ENCODE results near the gene CCDC39. TPM values are rescaled to one million over a fixed set of nuclear protein-coding genes. Genes with fewer than 3 reads are reported as not detected.
"Not testable (repeated sequence)": the region's sequence is repeated elsewhere in the genome, so short reads cannot be mapped to it uniquely, and the experiment has no call there.

The CCDC39 gene
- total and polyA plus RNA-seq, 4 donors = 0.60 TPM; not detected in 3

GRCh38 chr3:180640987-180641386 is 38.3 kb downstream of the CCDC39 start:
- Histone ChIP-seq H3K4me1 (ENCODE audit: control insufficient read depth in 1 of 2, insufficient read depth in 2 of 2, low read length in 2 of 2) (no peaks in the 10 kb centered on the region), H3K27ac (ENCODE audit: low read depth in 1 of 2, low read length in 2 of 2) (no peak overlapping the region), H3K36me3 (ENCODE audit: control insufficient read depth in 1 of 2, insufficient read depth in 2 of 2, low read length in 1 of 2) (no peaks in the 10 kb centered on the region), H3K9me3 (ENCODE audit: control insufficient read depth, low read length) (no peaks in the 10 kb centered on the region), H3K4me3 (ENCODE audit: low read length in 2 of 2) (no peak overlapping the region), H3K27me3 (ENCODE audit: control insufficient read depth in 1 of 2, insufficient read depth in 2 of 2, low read length in 1 of 2) (no peaks in the 10 kb centered on the region)
- intact Hi-C loops (cut with DNase I) = no loop called here
- DNase-seq (no peak), ATAC-seq (ENCODE audit: low FRiP score) (no peak)

- Histone ChIP-seq H3K9me3 (ENCODE audit: control insufficient read depth, low read length) (no peaks in the 10 kb centered on the region), H3K4me1 (ENCODE audit: control insufficient read depth in 1 of 2, insufficient read depth in 2 of 2, low read length in 2 of 2) (no peaks in the 10 kb centered on the region), H3K27me3 (ENCODE audit: control insufficient read depth in 1 of 2, insufficient read depth in 2 of 2, low read length in 1 of 2) (no peaks in the 10 kb centered on the region), H3K36me3 (ENCODE audit: control insufficient read depth in 1 of 2, insufficient read depth in 2 of 2, low read length in 1 of 2) (no peaks in the 10 kb centered on the region), H3K4me3 (ENCODE audit: low read length in 2 of 2) (no peak overlapping the region), H3K27ac (ENCODE audit: low read depth in 1 of 2, low read length in 2 of 2) (no peak overlapping the region)
- no peak for DNase-seq
- 21 to 23% methylated on average over 2 of the region's 2 CpGs for WGBS, 2 donors
- intact Hi-C loops (cut with DNase I) = no loop called here
- ATAC-seq (ENCODE audit: low FRiP score) = no peak
Observed at GRCh38 chr3:180633722-180634121, 45.6 kb downstream of the CCDC39 start.

- H3K27me3 ChIP-seq (ENCODE audit: control insufficient read depth in 1 of 2, insufficient read depth in 2 of 2, low read length in 1 of 2) = no peaks in the 10 kb centered on the region
- no peaks in the 10 kb centered on the region for H3K9me3 ChIP-seq (ENCODE audit: control insufficient read depth, low read length)
- no peak for DNase-seq
- WGBS, 2 donors = 77 to 83% methylated on average over 3 of the region's 3 CpGs
- no peak for ATAC-seq (ENCODE audit: low FRiP score)
- no peak overlapping the region for H3K4me3 ChIP-seq (ENCODE audit: low read length in 2 of 2)
- no peak overlapping the region for H3K27ac ChIP-seq (ENCODE audit: low read depth in 1 of 2, low read length in 2 of 2)
- intact Hi-C loops (cut with DNase I) = no loop called here
- H3K36me3 ChIP-seq (ENCODE audit: control insufficient read depth in 1 of 2, insufficient read depth in 2 of 2, low read length in 1 of 2) = no peaks in the 10 kb centered on the region
- no peaks in the 10 kb centered on the region for H3K4me1 ChIP-seq (ENCODE audit: control insufficient read depth in 1 of 2, insufficient read depth in 2 of 2, low read length in 2 of 2)
Observed at GRCh38 chr3:180631317-180631716, 48.0 kb downstream of the CCDC39 start.

GRCh38 chr3:180630371-180630770 is 48.9 kb downstream of the CCDC39 start:
- DNase-seq = no peak
- H3K27ac ChIP-seq (ENCODE audit: low read depth in 1 of 2, low read length in 2 of 2) = no peak overlapping the region
- no peaks in the 10 kb centered on the region for H3K9me3 ChIP-seq (ENCODE audit: control insufficient read depth, low read length)
- no peaks in the 10 kb centered on the region for H3K4me1 ChIP-seq (ENCODE audit: control insufficient read depth in 1 of 2, insufficient read depth in 2 of 2, low read length in 2 of 2)
- no peaks in the 10 kb centered on the region for H3K27me3 ChIP-seq (ENCODE audit: control insufficient read depth in 1 of 2, insufficient read depth in 2 of 2, low read length in 1 of 2)
- no peak for ATAC-seq (ENCODE audit: low FRiP score)
- no peaks in the 10 kb centered on the region for H3K36me3 ChIP-seq (ENCODE audit: control insufficient read depth in 1 of 2, insufficient read depth in 2 of 2, low read length in 1 of 2)
- intact Hi-C loops (cut with DNase I) = no loop called here
- no peak overlapping the region for H3K4me3 ChIP-seq (ENCODE audit: low read length in 2 of 2)

GRCh38 chr3:180626844-180627243 is 52.4 kb downstream of the CCDC39 start:
- Histone ChIP-seq H3K4me1 (ENCODE audit: control insufficient read depth in 1 of 2, insufficient read depth in 2 of 2, low read length in 2 of 2) (no peaks in the 10 kb centered on the region), H3K4me3 (ENCODE audit: low read length in 2 of 2) (no peak overlapping the region), H3K36me3 (ENCODE audit: control insufficient read depth in 1 of 2, insufficient read depth in 2 of 2, low read length in 1 of 2) (no peaks in the 10 kb centered on the region), H3K27ac (ENCODE audit: low read depth in 1 of 2, low read length in 2 of 2) (no peak overlapping the region), H3K27me3 (ENCODE audit: control insufficient read depth in 1 of 2, insufficient read depth in 2 of 2, low read length in 1 of 2) (no peaks in the 10 kb centered on the region), H3K9me3 (ENCODE audit: control insufficient read depth, low read length) (no peaks in the 10 kb centered on the region)
- ATAC-seq (ENCODE audit: low FRiP score) (no peak), DNase-seq (no peak)
- intact Hi-C loops (cut with DNase I) = no loop called here
- 60 to 77% methylated on average over 2 of the region's 2 CpGs for WGBS, 2 donors

GRCh38 chr3:180624714-180625113 is 54.6 kb downstream of the CCDC39 start:
- H3K4me3 ChIP-seq (ENCODE audit: low read length in 2 of 2) = no peak overlapping the region
- H3K36me3 ChIP-seq (ENCODE audit: control insufficient read depth in 1 of 2, insufficient read depth in 2 of 2, low read length in 1 of 2) = no peaks in the 10 kb centered on the region
- H3K27me3 ChIP-seq (ENCODE audit: control insufficient read depth in 1 of 2, insufficient read depth in 2 of 2, low read length in 1 of 2) = no peaks in the 10 kb centered on the region
- ATAC-seq (ENCODE audit: low FRiP score) = no peak
- 94 to 96% methylated on average over 2 of the region's 2 CpGs for WGBS, 2 donors
- H3K9me3 ChIP-seq (ENCODE audit: control insufficient read depth, low read length) = no peaks in the 10 kb centered on the region
- no peak for DNase-seq
- intact Hi-C loops (cut with DNase I) = no loop called here
- H3K4me1 ChIP-seq (ENCODE audit: control insufficient read depth in 1 of 2, insufficient read depth in 2 of 2, low read length in 2 of 2) = no peaks in the 10 kb centered on the region
- no peak overlapping the region for H3K27ac ChIP-seq (ENCODE audit: low read depth in 1 of 2, low read length in 2 of 2)

GRCh38 chr3:180619723-180620122 is 59.6 kb downstream of the CCDC39 start:
- H3K4me1 ChIP-seq (ENCODE audit: control insufficient read depth in 1 of 2, insufficient read depth in 2 of 2, low read length in 2 of 2) = no peaks in the 10 kb centered on the region
- H3K36me3 ChIP-seq (ENCODE audit: control insufficient read depth in 1 of 2, insufficient read depth in 2 of 2, low read length in 1 of 2) = no peaks in the 10 kb centered on the region
- H3K27me3 ChIP-seq (ENCODE audit: control insufficient read depth in 1 of 2, insufficient read depth in 2 of 2, low read length in 1 of 2) = no peaks in the 10 kb centered on the region
- DNase-seq (no peak), ATAC-seq (ENCODE audit: low FRiP score) (no peak)
- no peak overlapping the region for H3K4me3 ChIP-seq (ENCODE audit: low read length in 2 of 2)
- H3K27ac ChIP-seq (ENCODE audit: low read depth in 1 of 2, low read length in 2 of 2) = no peak overlapping the region
- WGBS, 2 donors = 9 to 13% methylated on average over 2 of the region's 2 CpGs
- no peaks in the 10 kb centered on the region for H3K9me3 ChIP-seq (ENCODE audit: control insufficient read depth, low read length)
- intact Hi-C loops (cut with DNase I) = no loop called here

- intact Hi-C loops (cut with DNase I); H3K9me3 ChIP-seq (ENCODE audit: control insufficient read depth, low read length); H3K4me1 ChIP-seq (ENCODE audit: control insufficient read depth in 1 of 2, insufficient read depth in 2 of 2, low read length in 2 of 2); H3K27me3 ChIP-seq (ENCODE audit: control insufficient read depth in 1 of 2, insufficient read depth in 2 of 2, low read length in 1 of 2); ATAC-seq (ENCODE audit: low FRiP score); DNase-seq; H3K36me3 ChIP-seq (ENCODE audit: control insufficient read depth in 1 of 2, insufficient read depth in 2 of 2, low read length in 1 of 2); H3K27ac ChIP-seq (ENCODE audit: low read depth in 1 of 2, low read length in 2 of 2); H3K4me3 ChIP-seq (ENCODE audit: low read length in 2 of 2): not testable (repeated sequence)
- WGBS, 2 donors = 97 to 98% methylated on average over 2 of the region's 2 CpGs
Observed at GRCh38 chr3:180618563-180618962, 60.7 kb downstream of the CCDC39 start.

GRCh38 chr3:180617049-180617448 is 62.2 kb downstream of the CCDC39 start:
- intact Hi-C loops (cut with DNase I) = no loop called here
- H3K9me3 ChIP-seq (ENCODE audit: control insufficient read depth, low read length) = no peaks in the 10 kb centered on the region
- no peaks in the 10 kb centered on the region for H3K36me3 ChIP-seq (ENCODE audit: control insufficient read depth in 1 of 2, insufficient read depth in 2 of 2, low read length in 1 of 2)
- H3K27ac ChIP-seq (ENCODE audit: low read depth in 1 of 2, low read length in 2 of 2) = no peak overlapping the region
- DNase-seq = no peak
- H3K4me3 ChIP-seq (ENCODE audit: low read length in 2 of 2) = no peak overlapping the region
- H3K27me3 ChIP-seq (ENCODE audit: control insufficient read depth in 1 of 2, insufficient read depth in 2 of 2, low read length in 1 of 2) = no peaks in the 10 kb centered on the region
- ATAC-seq (ENCODE audit: low FRiP score) = no peak
- WGBS, 2 donors = 90 to 91% methylated on average over 2 of the region's 2 CpGs
- H3K4me1 ChIP-seq (ENCODE audit: control insufficient read depth in 1 of 2, insufficient read depth in 2 of 2, low read length in 2 of 2) = no peaks in the 10 kb centered on the region
